PC-9 (cell line): Measurements from ENCODE around the gene LYZL6. TPM values are rescaled to one million over a fixed set of nuclear protein-coding genes. Genes with fewer than 3 reads are reported as not detected.

Source experiments
- Bru-seq: library from RNA; stranded (reverse); fragments of 400-500 nt; gene quantifications from one replicate; lab custom pipeline; 2021; lab: Mats Ljungman, UMichigan
- BruChase-seq, 2 experiments: library from RNA; stranded (reverse); fragments of 400-500 nt; gene quantifications; one replicate each; lab custom pipeline; 2021; lab: Mats Ljungman, UMichigan
- BruUV-seq: library from RNA; stranded (reverse); fragments of 400-500 nt; replicated peaks from 2 replicates; lab custom pipeline; 2021; lab: Mats Ljungman, UMichigan
- CTCF ChIA-PET: fragments of 300-600 bp; sonication (Branson Sonifier 250); formaldehyde crosslinking; loops from one replicate; lab custom pipeline; 2022; ENCODE audit warnings: antibody characterized with exemption; lab: Charles Lee
- POLR2A ChIA-PET: fragments of 300-600 bp; sonication (Branson Sonifier 250); formaldehyde crosslinking; loops from one replicate; lab custom pipeline; 2022; ENCODE audit warnings: antibody characterized with exemption; ENCODE audit not compliant: unreplicated experiment; lab: Charles Lee
- DNase-seq, 2 experiments: peaks; one replicate each; pipeline versions ENCODE4 v3.0.0 to v3.0.0-alpha.2; 2015 to 2022; ENCODE audit warnings: mixed read lengths in 1 of 2
- H2AFZ ChIP-seq: fragments of 200-600 bp; sonication (generic); 2 replicates; pipeline ENCODE4 v1.8.1; 2017; ENCODE audit warnings: antibody characterized with exemption
- H3F3A ChIP-seq: fragments of 200-600 bp; sonication (generic); 2 replicates; pipeline ENCODE4 v1.8.1; 2017; ENCODE audit warnings: antibody characterized with exemption, mild to moderate bottlenecking, low read depth; ENCODE audit not compliant: insufficient read depth
- H3K27ac ChIP-seq: fragments of 200-600 bp; sonication (generic); 2 replicates; pipeline ENCODE4 v1.6.1; 2016; ENCODE audit warnings: mixed run types
- H3K27me3 ChIP-seq: fragments of 200-600 bp; sonication (generic); 2 replicates; pipeline ENCODE4 v1.6.1; 2016; ENCODE audit warnings: low read depth, mixed run types; ENCODE audit not compliant: insufficient read depth
- H3K36me3 ChIP-seq: fragments of 200-600 bp; sonication (generic); 2 replicates; pipeline ENCODE4 v1.6.1; 2016; ENCODE audit warnings: low read depth, mixed run types
- H3K4me1 ChIP-seq: fragments of 200-600 bp; sonication (generic); replicated peaks from 2 replicates; pipeline ENCODE4 v1.6.1; 2016; ENCODE audit warnings: mixed run types; ENCODE audit not compliant: insufficient read depth
- H3K4me2 ChIP-seq: fragments of 200-600 bp; sonication (generic); 2 replicates; pipeline ENCODE4 v1.6.1; 2017; ENCODE audit warnings: mixed run types
- H3K4me3 ChIP-seq: fragments of 200-600 bp; sonication (generic); 2 replicates; pipeline ENCODE4 v1.6.1; 2016; ENCODE audit warnings: mixed run types
- H3K79me2 ChIP-seq: fragments of 200-600 bp; sonication (generic); 2 replicates; pipeline ENCODE4 v1.6.1; 2017; ENCODE audit warnings: low read depth, mixed run types
- H3K9me2 ChIP-seq: fragments of 200-600 bp; sonication (generic); 2 replicates; pipeline ENCODE4 v1.8.1; 2017; ENCODE audit warnings: mild to moderate bottlenecking; ENCODE audit not compliant: insufficient read depth
- H3K9me3 ChIP-seq: fragments of 200-600 bp; sonication (generic); 2 replicates; pipeline ENCODE4 v1.8.1; 2016; ENCODE audit warnings: low read depth; ENCODE audit not compliant: insufficient read depth
- H4K20me1 ChIP-seq: fragments of 200-600 bp; sonication (generic); 2 replicates; pipeline ENCODE4 v1.8.1; 2017; ENCODE audit not compliant: insufficient read depth
- CTCF ChIP-seq: fragments of 200-600 bp; sonication (generic); conservative IDR thresholded peaks from 2 replicates; pipeline ENCODE4 v1.6.1; 2017; ENCODE audit warnings: mixed run types, antibody characterized with exemption, mild to moderate bottlenecking, moderate library complexity
- EZH2 ChIP-seq: fragments of 200-600 bp; sonication (generic); IDR thresholded peaks from 2 replicates; pipeline ENCODE4 v1.8.0; 2017; ENCODE audit warnings: antibody characterized with exemption, low read depth
- intact Hi-C: fragments of 100-400 bp; cut with micrococcal nuclease; formaldehyde crosslinking; loops from one replicate; pipeline ENCODE4 v1.10.0; 2022; ENCODE audit not compliant: unreplicated experiment
- long read RNA-seq: library from polyadenylated mRNA; stranded (forward); transcript quantifications from one replicate; pipeline ENCODE4 v2.0.0, GENCODE V29; 2022
- total RNA-seq: library from RNA; stranded (reverse); gene quantifications from 2 replicates; pipeline ENCODE4 v1.2.3, GENCODE V29; 2021

Gene LYZL6, protein sequence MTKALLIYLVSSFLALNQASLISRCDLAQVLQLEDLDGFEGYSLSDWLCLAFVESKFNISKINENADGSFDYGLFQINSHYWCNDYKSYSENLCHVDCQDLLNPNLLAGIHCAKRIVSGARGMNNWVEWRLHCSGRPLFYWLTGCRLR
- total RNA-seq (not detected in 2 replicates), Bru-seq, nascent RNA (not detected), BruChase-seq, experiment 1, labeled RNA remaining after a 2-hour chase (not detected), BruChase-seq, experiment 2, labeled RNA remaining after a 6-hour chase (not detected)
- long read RNA-seq = 0 reads

- Histone ChIP-seq H2AFZ (no peak within 1 kb of the TSS), H3K27me3 (peaks cover 10% of the 10 kb centered on the region), H3K4me3 (no peak within 1 kb of the TSS), H3K79me2 (no peaks in the 10 kb centered on the region), H3K9me2 (no peaks in the 10 kb centered on the region), H3K9me3 (no peaks in the 10 kb centered on the region), H3K4me1 (no peaks in the 10 kb centered on the region), H3K27ac (no peak within 1 kb of the TSS), H3K4me2 (no peak within 1 kb of the TSS), H3F3A (no peaks in the 10 kb centered on the region), H3K36me3 (no peaks in the 10 kb centered on the region), H4K20me1 (no peaks in the 10 kb centered on the region)
- POLR2A ChIA-PET = no interaction called here
- CTCF ChIA-PET = interaction anchor here (0.5 kb wide), 1 partner anchor 320 kb away, joined by 3 read pairs; no protein-coding TSS in a partner anchor
- DNase-seq = no peak
- TF ChIP-seq EZH2 = no peak
- TF ChIP-seq CTCF = no peak
- intact Hi-C loops = loop anchor here (10.0 kb wide), 1 partner anchor 89 kb away; no protein-coding TSS in a partner anchor
- no TSS peak for BruUV-seq
These were observed at the start of gene LYZL6 for GRCh38 chr17:35943537-35943936. Gene LYZL6, minus strand, starts transcription at chr17:35943713. Its CDS starts 4,357 bp downstream, at chr17:35939356.

DNA sequence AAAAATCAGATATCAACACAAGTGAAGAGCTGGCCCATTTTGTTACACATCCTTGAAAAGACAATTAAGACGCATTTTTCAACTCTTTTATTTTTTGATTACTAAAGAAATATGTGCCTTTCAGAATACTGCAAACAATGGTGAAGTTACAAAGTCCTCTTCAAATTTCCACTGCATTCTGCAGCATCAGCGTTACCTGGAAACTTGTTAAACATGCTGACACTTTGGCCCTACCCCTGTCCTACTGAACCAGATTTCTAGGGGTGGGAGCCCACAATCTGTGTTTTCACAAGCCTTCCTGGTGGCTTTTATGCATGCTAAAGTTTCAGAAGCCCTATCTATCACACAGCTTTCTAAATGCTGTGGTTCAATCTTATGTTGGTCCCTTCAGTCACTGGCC lies 47.6 kb upstream of the LYZL6 start:
- BruUV-seq = no TSS peak
- Histone ChIP-seq H3K36me3 (no peaks in the 10 kb centered on the region), H3K27me3 (peaks cover 39% of the 10 kb centered on the region), H3K4me2 (no peak overlapping the region), H3K9me3 (no peaks in the 10 kb centered on the region), H3K27ac (no peak overlapping the region), H3F3A (no peaks in the 10 kb centered on the region), H3K4me1 (no peaks in the 10 kb centered on the region), H3K79me2 (no peaks in the 10 kb centered on the region), H3K9me2 (no peaks in the 10 kb centered on the region), H4K20me1 (no peaks in the 10 kb centered on the region), H2AFZ (no peak overlapping the region), H3K4me3 (no peak overlapping the region)
- ChIA-PET POLR2A (no interaction called here), CTCF (no interaction called here)
- no peak for DNase-seq
- intact Hi-C loops = no loop called here
- TF ChIP-seq CTCF (no peak), EZH2 (no peak)

DNA sequence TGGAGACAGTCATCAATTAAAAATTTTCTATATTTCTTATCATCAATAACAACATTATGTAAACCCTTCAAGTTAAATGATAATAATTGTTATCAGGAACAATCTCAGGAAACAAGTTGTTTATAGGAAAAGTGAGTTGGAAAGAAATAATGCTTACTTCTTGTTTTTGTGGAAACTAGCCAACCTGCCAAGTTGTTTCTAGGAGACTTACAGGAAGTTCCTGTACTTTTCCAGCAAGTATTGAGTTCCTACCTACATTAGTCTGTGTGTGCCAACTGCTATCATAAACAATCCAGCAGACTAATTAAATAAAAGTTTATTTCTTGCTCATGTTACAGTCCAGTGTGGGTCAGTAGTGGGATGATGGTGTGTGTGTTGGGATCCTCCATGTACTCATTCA lies 44.7 kb upstream of the LYZL6 start:
- no TSS peak for BruUV-seq
- H3K4me1 ChIP-seq = no peaks in the 10 kb centered on the region
- H3K27ac ChIP-seq = no peak overlapping the region
- no peaks in the 10 kb centered on the region for H4K20me1 ChIP-seq
- H3K4me3 ChIP-seq = no peak overlapping the region
- no peaks in the 10 kb centered on the region for H3K9me2 ChIP-seq
- H3F3A ChIP-seq = no peaks in the 10 kb centered on the region
- no peaks in the 10 kb centered on the region for H3K79me2 ChIP-seq
- DNase-seq = no peak
- intact Hi-C loops = no loop called here
- POLR2A ChIA-PET = no interaction called here
- no peaks in the 10 kb centered on the region for H3K9me3 ChIP-seq
- no peak overlapping the region for H2AFZ ChIP-seq
- CTCF ChIA-PET = no interaction called here
- H3K4me2 ChIP-seq = no peak overlapping the region
- peaks cover 65% of the 10 kb centered on the region for H3K27me3 ChIP-seq
- TF ChIP-seq CTCF (no peak), EZH2 (no peak)
- no peaks in the 10 kb centered on the region for H3K36me3 ChIP-seq
